Measurements from ENCODE around the gene NCBP1. TPM values are rescaled to one million over a fixed set of nuclear protein-coding genes. Genes with fewer than 3 reads are reported as not detected.
"Not testable (repeated sequence)": the region's sequence is repeated elsewhere in the genome, so short reads cannot be mapped to it uniquely, and the experiment has no call there.

Gene NCBP1
- total RNA-seq, 1 experiment from 2014 or later, result 23.0 TPM

- Histone ChIP-seq H3K27me3 (ENCODE audit: low read length) (no peaks in the 10 kb centered on the region), H2AFZ (ENCODE audit: low read length) (peak overlapping the region; percentile 78), H4K20me1 (ENCODE audit: low read length) (peaks cover 17% of the 10 kb centered on the region; the same call in 1 of the 2 replicates), H3K4me1 (ENCODE audit: insufficient read depth, low read length) (peaks cover 35% of the 10 kb centered on the region), H3K79me2 (ENCODE audit: low read length) (peaks cover 42% of the 10 kb centered on the region), H3K27ac (ENCODE audit: low read length) (peak overlapping the region; percentile 25; the same call in 1 of the 2 replicates), H3F3A (ENCODE audit: low read length, unreplicated experiment) (no peaks in the 10 kb centered on the region), H3K9me3 (ENCODE audit: low read length) (no peaks in the 10 kb centered on the region), H3K4me3 (ENCODE audit: low read length) (peak overlapping the region; percentile 83; the same call in 1 of the 2 replicates), H3K36me3 (ENCODE audit: low read depth, low read length) (peaks cover 5% of the 10 kb centered on the region; the same call in 1 of the 2 replicates), H3K9ac (ENCODE audit: low read length) (no peak overlapping the region; the same call in 1 of the 2 replicates), H3K9me2 (replicated peaks; ENCODE audit: low read length) (no peaks in the 10 kb centered on the region), H3K4me2 (ENCODE audit: low read length) (peak overlapping the region; percentile 80)
- ATAC-seq, result no peak
- TSS peak; percentile 94 for BruUV-seq (replicated peaks)
- DNase-seq, result no peak
- ChIA-PET POLR2A (ENCODE audit: unreplicated experiment) (interaction anchor here (0.9 kb wide), 1 partner anchor 64 kb away, joined by 11 read pairs; the partner anchor contains the start of genes NCBP1 and TSTD2), CTCF (no interaction called here)
- TF ChIP-seq EZH2phosphoT487 (IDR thresholded peaks at IDR 0.05; ENCODE audit: borderline replicate concordance, low read length) (no peak), CTCF (conservative IDR thresholded peaks at IDR 0.05; ENCODE audit: low read depth, low read length) (no peak), EZH2 (IDR thresholded peaks at IDR 0.05; ENCODE audit: low read length, unreplicated experiment) (no peak)
- intact Hi-C loops (cut with micrococcal nuclease), result no loop called here
Observed at GRCh38 chr9:97697837-97698236, 64.2 kb downstream of the NCBP1 start.

- ChIA-PET POLR2A (ENCODE audit: unreplicated experiment) (no interaction called here), CTCF (no interaction called here)
- Histone ChIP-seq H3K4me1 (ENCODE audit: insufficient read depth, low read length) (peaks cover 41% of the 10 kb centered on the region), H3K4me3 (ENCODE audit: low read length) (no peak overlapping the region), H3F3A (ENCODE audit: low read length, unreplicated experiment) (peaks cover 5% of the 10 kb centered on the region), H3K9ac (ENCODE audit: low read length) (no peak overlapping the region), H3K27ac (ENCODE audit: low read length) (no peak overlapping the region), H3K79me2 (ENCODE audit: low read length) (peaks cover 32% of the 10 kb centered on the region), H3K9me3 (ENCODE audit: low read length) (no peaks in the 10 kb centered on the region), H3K27me3 (ENCODE audit: low read length) (no peaks in the 10 kb centered on the region), H4K20me1 (ENCODE audit: low read length) (peaks cover 9% of the 10 kb centered on the region; the same call in 1 of the 2 replicates), H3K9me2 (replicated peaks; ENCODE audit: low read length) (no peaks in the 10 kb centered on the region), H3K36me3 (ENCODE audit: low read depth, low read length) (peaks cover under 1% of the 10 kb centered on the region; the same call in 1 of the 2 replicates), H2AFZ (ENCODE audit: low read length) (no peak overlapping the region), H3K4me2 (ENCODE audit: low read length) (no peak overlapping the region)
- DNase-seq (no peak), ATAC-seq (no peak)
- TF ChIP-seq EZH2phosphoT487 (IDR thresholded peaks at IDR 0.05; ENCODE audit: borderline replicate concordance, low read length), result no peak
- TF ChIP-seq EZH2 (IDR thresholded peaks at IDR 0.05; ENCODE audit: low read length, unreplicated experiment), result no peak
- TF ChIP-seq CTCF (conservative IDR thresholded peaks at IDR 0.05; ENCODE audit: low read depth, low read length), result no peak
- BruUV-seq (replicated peaks), result no TSS peak
- intact Hi-C loops (cut with micrococcal nuclease), result no loop called here
Observed at GRCh38 chr9:97698865-97699264, 65.2 kb downstream of the NCBP1 start.

GRCh38 chr9:97699281-97699680 is 65.7 kb downstream of the NCBP1 start:
- peaks cover 39% of the 10 kb centered on the region for H3K4me1 ChIP-seq (ENCODE audit: insufficient read depth, low read length)
- H3K9me2 ChIP-seq (replicated peaks; ENCODE audit: low read length); H3K27me3 ChIP-seq (ENCODE audit: low read length); intact Hi-C loops (cut with micrococcal nuclease); H3K9me3 ChIP-seq (ENCODE audit: low read length); POLR2A ChIA-PET (ENCODE audit: unreplicated experiment); H3K36me3 ChIP-seq (ENCODE audit: low read depth, low read length); H3K9ac ChIP-seq (ENCODE audit: low read length); H3K27ac ChIP-seq (ENCODE audit: low read length); H3K4me3 ChIP-seq (ENCODE audit: low read length); H2AFZ ChIP-seq (ENCODE audit: low read length); BruUV-seq (replicated peaks); H3F3A ChIP-seq (ENCODE audit: low read length, unreplicated experiment); CTCF ChIA-PET; H3K4me2 ChIP-seq (ENCODE audit: low read length); H4K20me1 ChIP-seq (ENCODE audit: low read length); ATAC-seq: not testable (repeated sequence)
- DNase-seq, result peak; percentile 47
- peaks cover 28% of the 10 kb centered on the region for H3K79me2 ChIP-seq (ENCODE audit: low read length)

GRCh38 chr9:97699824-97700223 is 66.2 kb downstream of the NCBP1 start:
- CTCF ChIA-PET; H3K27ac ChIP-seq (ENCODE audit: low read length); H3F3A ChIP-seq (ENCODE audit: low read length, unreplicated experiment); H3K4me3 ChIP-seq (ENCODE audit: low read length); H2AFZ ChIP-seq (ENCODE audit: low read length); BruUV-seq (replicated peaks); POLR2A ChIA-PET (ENCODE audit: unreplicated experiment); H3K9me3 ChIP-seq (ENCODE audit: low read length); H3K36me3 ChIP-seq (ENCODE audit: low read depth, low read length); ATAC-seq; H4K20me1 ChIP-seq (ENCODE audit: low read length); H3K9me2 ChIP-seq (replicated peaks; ENCODE audit: low read length); H3K9ac ChIP-seq (ENCODE audit: low read length); H3K27me3 ChIP-seq (ENCODE audit: low read length); DNase-seq; H3K4me2 ChIP-seq (ENCODE audit: low read length); intact Hi-C loops (cut with micrococcal nuclease): not testable (repeated sequence)
- Histone ChIP-seq H3K4me1 (ENCODE audit: insufficient read depth, low read length) (peaks cover 39% of the 10 kb centered on the region), H3K79me2 (ENCODE audit: low read length) (peaks cover 22% of the 10 kb centered on the region)

Measured in PC-3 (cell line).